ENCODE results near the gene CDC42SE2. TPM values are rescaled to one million over a fixed set of nuclear protein-coding genes. Genes with fewer than 3 reads are reported as not detected.

The CDC42SE2 gene
- total RNA-seq, 2 experiments from 2014 or later, result 115 to 126 TPM

GRCh38 chr5:131225282-131225974 is 38.4 kb upstream of the CDC42SE2 start:
- DNase-seq (no peak), ATAC-seq (no peak)
- Mint-ChIP-seq H3K27me3 (ENCODE audit: low read depth) (no peaks in the 10 kb centered on the region), H3K4me3 (no peak overlapping the region), H3K36me3 (ENCODE audit: low read depth) (peaks cover 10% of the 10 kb centered on the region), H3K9me3 (ENCODE audit: insufficient read depth) (no peaks in the 10 kb centered on the region), H3K4me1 (ENCODE audit: low read depth) (peaks cover 19% of the 10 kb centered on the region), H3K27ac (no peak overlapping the region)
- ChIA-PET CTCF (interaction anchor here (0.9 to 3.1 kb wide), 5 partner anchors 10 to 36 kb away, joined by 3 to 14 read pairs (median 5); no protein-coding TSS in a partner anchor), POLR2A (interaction anchor here (0.5 to 2.6 kb wide), 6 partner anchors 16 to 442 kb away, joined by 3 to 15 read pairs (median 4); partner anchors contain the start of gene CDC42SE2)

GRCh38 chr5:131226899-131227298 is 37.0 kb upstream of the CDC42SE2 start:
- Mint-ChIP-seq H3K27ac (no peak overlapping the region), H3K36me3 (ENCODE audit: low read depth) (peaks cover 4% of the 10 kb centered on the region), H3K9me3 (ENCODE audit: insufficient read depth) (no peaks in the 10 kb centered on the region), H3K4me1 (ENCODE audit: low read depth) (peaks cover 16% of the 10 kb centered on the region), H3K27me3 (ENCODE audit: low read depth) (no peaks in the 10 kb centered on the region), H3K4me3 (no peak overlapping the region)
- ChIA-PET POLR2A (no interaction called here), CTCF (interaction anchor here (0.8 to 3.1 kb wide), 2 partner anchors 11 to 18 kb away, joined by 3 to 11 read pairs; no protein-coding TSS in a partner anchor)
- ATAC-seq (no peak), DNase-seq (no peak)

GRCh38 chr5:131228646-131229045 is 35.2 kb upstream of the CDC42SE2 start:
- no peak for ATAC-seq
- no peak overlapping the region for H3K4me3 Mint-ChIP-seq
- H3K9me3 Mint-ChIP-seq (ENCODE audit: insufficient read depth), result no peaks in the 10 kb centered on the region
- ChIA-PET POLR2A (no interaction called here), CTCF (interaction anchor here (1.2 kb wide), 1 partner anchor 22 kb away, joined by 3 read pairs; no protein-coding TSS in a partner anchor)
- no peaks in the 10 kb centered on the region for H3K27me3 Mint-ChIP-seq (ENCODE audit: low read depth)
- H3K36me3 Mint-ChIP-seq (ENCODE audit: low read depth), result no peaks in the 10 kb centered on the region
- H3K4me1 Mint-ChIP-seq (ENCODE audit: low read depth), result peaks cover 16% of the 10 kb centered on the region
- H3K27ac Mint-ChIP-seq, result no peak overlapping the region
- no peak for DNase-seq

DNA sequence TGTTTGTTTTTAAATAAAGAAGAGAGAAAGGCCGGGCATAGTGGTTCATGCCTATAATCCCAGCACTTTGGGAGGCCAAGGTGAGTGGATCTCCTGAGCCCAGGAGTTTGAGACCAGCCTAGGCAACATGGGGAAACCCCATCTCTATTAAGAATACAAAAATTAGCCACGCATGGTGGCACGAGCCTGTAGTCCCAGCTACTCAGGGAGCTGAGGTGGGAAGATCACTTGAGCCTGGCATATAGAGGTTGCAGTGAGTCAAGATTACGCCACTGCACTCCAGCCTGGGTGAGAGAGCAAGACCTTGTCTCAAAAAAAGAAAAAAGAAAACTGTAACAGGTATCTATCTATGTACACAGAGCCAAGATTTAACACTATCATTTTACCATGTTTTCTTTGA is 34.2 kb upstream of the CDC42SE2 start:
- no peak for DNase-seq
- H3K9me3 Mint-ChIP-seq (ENCODE audit: insufficient read depth), result no peaks in the 10 kb centered on the region
- H3K4me3 Mint-ChIP-seq, result no peak overlapping the region
- CTCF ChIA-PET, result interaction anchor here (0.6 to 1.2 kb wide), 2 partner anchors 21 to 34 kb away, joined by 3 read pairs; no protein-coding TSS in a partner anchor
- H3K27me3 Mint-ChIP-seq (ENCODE audit: low read depth), result no peaks in the 10 kb centered on the region
- no peak overlapping the region for H3K27ac Mint-ChIP-seq
- POLR2A ChIA-PET, result no interaction called here
- no peak for ATAC-seq
- no peaks in the 10 kb centered on the region for H3K36me3 Mint-ChIP-seq (ENCODE audit: low read depth)
- peaks cover 16% of the 10 kb centered on the region for H3K4me1 Mint-ChIP-seq (ENCODE audit: low read depth)

DNA sequence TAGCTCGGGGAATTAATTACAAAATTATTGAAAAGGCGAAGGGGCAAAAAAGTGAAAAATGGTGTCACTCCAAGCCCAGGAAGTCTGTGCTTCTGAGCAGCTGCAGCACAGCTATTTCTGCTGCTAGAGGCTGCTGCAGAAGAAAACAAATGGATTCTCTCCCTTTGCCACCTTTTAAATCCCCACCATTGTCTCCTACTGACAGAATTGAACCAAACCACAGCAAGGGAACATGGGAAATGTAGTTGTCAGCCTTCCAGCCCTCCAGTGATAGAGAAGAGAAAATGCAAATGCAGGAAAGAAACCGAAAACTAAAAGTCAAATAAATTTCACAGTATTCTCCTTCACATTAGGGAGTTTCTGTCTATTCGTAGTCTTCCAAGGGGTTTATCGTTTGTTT is 33.4 kb upstream of the CDC42SE2 start:
- H3K27me3 Mint-ChIP-seq (ENCODE audit: low read depth), result no peaks in the 10 kb centered on the region
- ATAC-seq (no peak), DNase-seq (no peak)
- CTCF ChIA-PET, result no interaction called here
- POLR2A ChIA-PET, result no interaction called here
- H3K27ac Mint-ChIP-seq, result no peak overlapping the region
- H3K4me3 Mint-ChIP-seq, result no peak overlapping the region
- peaks cover 16% of the 10 kb centered on the region for H3K4me1 Mint-ChIP-seq (ENCODE audit: low read depth)
- no peaks in the 10 kb centered on the region for H3K9me3 Mint-ChIP-seq (ENCODE audit: insufficient read depth)
- no peaks in the 10 kb centered on the region for H3K36me3 Mint-ChIP-seq (ENCODE audit: low read depth)

DNA sequence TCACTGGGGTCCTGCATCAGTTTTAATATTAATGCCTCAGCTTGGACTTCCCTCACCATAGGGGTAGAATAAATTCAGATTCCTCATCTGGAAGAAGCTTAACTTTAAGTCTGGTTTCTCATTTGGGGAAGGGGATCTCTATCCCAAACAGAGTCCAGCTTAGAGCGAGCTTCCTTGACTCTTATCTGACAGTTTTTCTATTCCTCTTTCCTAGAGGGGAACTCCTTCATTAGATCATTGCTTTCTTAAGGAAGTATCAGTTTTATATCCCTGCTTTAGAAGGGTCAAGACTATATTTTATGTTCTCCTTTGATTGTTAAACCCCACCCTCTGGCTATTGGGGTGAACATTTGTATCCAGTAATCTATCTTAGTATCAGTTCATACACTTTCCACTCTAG is 24.2 kb upstream of the CDC42SE2 start:
- no peak overlapping the region for H3K27ac Mint-ChIP-seq
- no peaks in the 10 kb centered on the region for H3K27me3 Mint-ChIP-seq (ENCODE audit: low read depth)
- ChIA-PET CTCF (interaction anchor here (0.9 to 1.2 kb wide), 3 partner anchors 11 to 369 kb away, joined by 3 to 5 read pairs (median 3); no protein-coding TSS in a partner anchor), POLR2A (interaction anchor here (0.7 to 1.3 kb wide), 3 partner anchors 12 to 30 kb away, joined by 3 to 4 read pairs (median 3); no protein-coding TSS in a partner anchor)
- ATAC-seq (no peak), DNase-seq (no peak)
- no peaks in the 10 kb centered on the region for H3K9me3 Mint-ChIP-seq (ENCODE audit: insufficient read depth)
- H3K4me1 Mint-ChIP-seq (ENCODE audit: low read depth), result peaks cover 2% of the 10 kb centered on the region
- H3K36me3 Mint-ChIP-seq (ENCODE audit: low read depth), result peaks cover 1% of the 10 kb centered on the region
- no peak overlapping the region for H3K4me3 Mint-ChIP-seq

GRCh38 chr5:131242728-131243255 is 21.1 kb upstream of the CDC42SE2 start:
- ATAC-seq (no peak), DNase-seq (no peak)
- ChIA-PET POLR2A (no interaction called here), CTCF (no interaction called here)
- Mint-ChIP-seq H3K4me3 (no peak overlapping the region), H3K27me3 (ENCODE audit: low read depth) (no peaks in the 10 kb centered on the region), H3K9me3 (ENCODE audit: insufficient read depth) (peaks cover 10% of the 10 kb centered on the region), H3K36me3 (ENCODE audit: low read depth) (peaks cover 9% of the 10 kb centered on the region), H3K4me1 (ENCODE audit: low read depth) (peaks cover 2% of the 10 kb centered on the region), H3K27ac (no peak overlapping the region)

GRCh38 chr5:131245312-131245711 is 18.5 kb upstream of the CDC42SE2 start:
- CTCF ChIA-PET, result interaction anchor here (0.8 to 1.0 kb wide), 2 partner anchors 19 to 23 kb away, joined by 3 read pairs; no protein-coding TSS in a partner anchor
- ATAC-seq (no peak), DNase-seq (no peak)
- H3K4me1 Mint-ChIP-seq (ENCODE audit: low read depth), result peaks cover 17% of the 10 kb centered on the region
- POLR2A ChIA-PET, result interaction anchor here (1.8 kb wide), 1 partner anchor 20 kb away, joined by 6 read pairs; no protein-coding TSS in a partner anchor
- H3K27me3 Mint-ChIP-seq (ENCODE audit: low read depth), result no peaks in the 10 kb centered on the region
- no peak overlapping the region for H3K4me3 Mint-ChIP-seq
- H3K36me3 Mint-ChIP-seq (ENCODE audit: low read depth), result peaks cover 9% of the 10 kb centered on the region
- H3K9me3 Mint-ChIP-seq (ENCODE audit: insufficient read depth), result peaks cover 10% of the 10 kb centered on the region
- no peak overlapping the region for H3K27ac Mint-ChIP-seq

GRCh38 chr5:131245948-131246347 is 17.9 kb upstream of the CDC42SE2 start:
- H3K4me1 Mint-ChIP-seq (ENCODE audit: low read depth), result peaks cover 22% of the 10 kb centered on the region
- POLR2A ChIA-PET, result interaction anchor here (0.6 kb wide), 1 partner anchor 17 kb away, joined by 3 read pairs; no protein-coding TSS in a partner anchor
- DNase-seq (no peak), ATAC-seq (no peak)
- CTCF ChIA-PET, result no interaction called here
- no peak overlapping the region for H3K4me3 Mint-ChIP-seq
- H3K36me3 Mint-ChIP-seq (ENCODE audit: low read depth), result peaks cover 9% of the 10 kb centered on the region
- H3K27me3 Mint-ChIP-seq (ENCODE audit: low read depth), result no peaks in the 10 kb centered on the region
- peaks cover 10% of the 10 kb centered on the region for H3K9me3 Mint-ChIP-seq (ENCODE audit: insufficient read depth)
- H3K27ac Mint-ChIP-seq, result no peak overlapping the region

GRCh38 chr5:131246504-131246903 is 17.3 kb upstream of the CDC42SE2 start:
- ATAC-seq (no peak), DNase-seq (no peak)
- H3K4me3 Mint-ChIP-seq, result no peak overlapping the region
- POLR2A ChIA-PET, result interaction anchor here (0.6 kb wide), 1 partner anchor 16 kb away, joined by 3 read pairs; no protein-coding TSS in a partner anchor
- H3K27me3 Mint-ChIP-seq (ENCODE audit: low read depth), result no peaks in the 10 kb centered on the region
- peaks cover 27% of the 10 kb centered on the region for H3K4me1 Mint-ChIP-seq (ENCODE audit: low read depth)
- H3K27ac Mint-ChIP-seq, result no peak overlapping the region
- peaks cover 9% of the 10 kb centered on the region for H3K36me3 Mint-ChIP-seq (ENCODE audit: low read depth)
- CTCF ChIA-PET, result no interaction called here
- peaks cover 10% of the 10 kb centered on the region for H3K9me3 Mint-ChIP-seq (ENCODE audit: insufficient read depth)

- no peak for ATAC-seq
- Mint-ChIP-seq H3K9me3 (ENCODE audit: insufficient read depth) (peaks cover 2% of the 10 kb centered on the region), H3K4me1 (ENCODE audit: low read depth) (peaks cover 60% of the 10 kb centered on the region), H3K27ac (peak overlapping the region; percentile 93), H3K36me3 (ENCODE audit: low read depth) (peaks cover 9% of the 10 kb centered on the region), H3K4me3 (peak overlapping the region; percentile 69), H3K27me3 (ENCODE audit: low read depth) (no peaks in the 10 kb centered on the region)
- ChIA-PET CTCF (interaction anchor here (0.8 to 8.0 kb wide), 8 partner anchors 10 to 87 kb away, joined by 3 to 67 read pairs (median 4); partner anchors contain the start of gene CDC42SE2), POLR2A (interaction anchor here (0.7 to 8.0 kb wide), 7 partner anchors 11 to 86 kb away, joined by 3 to 194 read pairs (median 3); partner anchors contain the start of genes CDC42SE2 and HINT1)
- no peak for DNase-seq
Observed at GRCh38 chr5:131250751-131251475, 12.9 kb upstream of the CDC42SE2 start.

All from activated CD8-positive, alpha-beta T cell treated with anti-CD3 and anti-CD28 coated beads, Interleukin-2, amount 10 ng/mL, durations not matched to agents 7 days and 5 days (primary cell).